ENCODE data around the gene SEMA5A. TPM values are rescaled to one million over a fixed set of nuclear protein-coding genes. Genes with fewer than 3 reads are reported as not detected.

SEMA5A gene
- total and polyA plus RNA-seq, 11 donors, result 4.6 to 71.5 (median 33.8) TPM

- Histone ChIP-seq H3K27ac (no peak overlapping the region), H3K36me3 (peaks cover 0 to 15% (median 2%) of the 10 kb centered on the region in 9 donors), H3K9me3 (no peaks in the 10 kb centered on the region), H3K4me1 (peaks cover 0 to 3% (median 0%) of the 10 kb centered on the region in 12 donors), H3K27me3 (no peaks in the 10 kb centered on the region), H3K4me3 (no peak overlapping the region)
- 79 to 86% (median 82%) methylated on average over 3 of the region's 3 CpGs for WGBS, 4 donors
- intact Hi-C loops (cut with DNase I), result no loop called here
- DNase-seq (no peak), ATAC-seq (no peak)
- TF ChIP-seq POLR2A (IDR thresholded peaks at IDR 0.05) (no peak), CTCF (IDR thresholded peaks at IDR 0.05) (no peak)
Observed at GRCh38 chr5:9037048-9037447, 508.8 kb downstream of the SEMA5A start.

- no peak for ATAC-seq
- TF ChIP-seq POLR2A (IDR thresholded peaks at IDR 0.05) (no peak), CTCF (IDR thresholded peaks at IDR 0.05) (no peak)
- H3K9me3 ChIP-seq, result no peaks in the 10 kb centered on the region
Observed at GRCh38 chr5:9035346-9035745, 510.5 kb downstream of the SEMA5A start.

GRCh38 chr5:9034649-9035048 is 511.2 kb downstream of the SEMA5A start:
- ATAC-seq, result peak in 3 of 4 donors; percentile 29 to 52 (median 39)
- no peaks in the 10 kb centered on the region for H3K9me3 ChIP-seq
- 33 to 55% (median 47%) methylated on average over 1 of the region's 1 CpG for WGBS, 4 donors
- no peak overlapping the region for H3K4me3 ChIP-seq
- peaks cover 0 to 3% (median 0%) of the 10 kb centered on the region in 12 donors for H3K4me1 ChIP-seq
- no peak overlapping the region for H3K27ac ChIP-seq
- no peak for DNase-seq
- no peaks in the 10 kb centered on the region for H3K27me3 ChIP-seq
- H3K36me3 ChIP-seq, result no peaks in the 10 kb centered on the region
- intact Hi-C loops (cut with DNase I), result no loop called here
- TF ChIP-seq CTCF (IDR thresholded peaks at IDR 0.05), result no peak
- no peak for TF ChIP-seq POLR2A (IDR thresholded peaks at IDR 0.05)

More at GRCh38 chr5:9035346-9035745, 510.5 kb downstream of the SEMA5A start:
- DNase-seq, result no peak
- Histone ChIP-seq H3K27ac (no peak overlapping the region), H3K36me3 (no peaks in the 10 kb centered on the region), H3K4me1 (peaks cover 0 to 3% (median 0%) of the 10 kb centered on the region in 12 donors), H3K27me3 (no peaks in the 10 kb centered on the region), H3K4me3 (no peak overlapping the region)
- WGBS, 4 donors, result 77 to 80% (median 79%) methylated on average over 3 of the region's 3 CpGs
- intact Hi-C loops (cut with DNase I), result no loop called here

GRCh38 chr5:9033524-9033923 is 512.4 kb downstream of the SEMA5A start:
- no peak for DNase-seq
- H3K27ac ChIP-seq, result no peak overlapping the region
- ATAC-seq, result no peak
- TF ChIP-seq POLR2A (IDR thresholded peaks at IDR 0.05) (no peak), CTCF (IDR thresholded peaks at IDR 0.05) (no peak)
- H3K27me3 ChIP-seq, result no peaks in the 10 kb centered on the region
- no peaks in the 10 kb centered on the region for H3K9me3 ChIP-seq
- peaks cover 0 to 3% (median 0%) of the 10 kb centered on the region in 12 donors for H3K4me1 ChIP-seq
- H3K4me3 ChIP-seq, result no peak overlapping the region
- H3K36me3 ChIP-seq, result no peaks in the 10 kb centered on the region
- WGBS, 4 donors, result 54 to 85% (median 70%) methylated on average over 1 of the region's 1 CpG
- intact Hi-C loops (cut with DNase I), result no loop called here
